GM19395 (cell line): ENCODE data around the gene IPPK.
"Not testable (repeated sequence)": the region's sequence is repeated elsewhere in the genome, so short reads cannot be mapped to it uniquely, and the experiment has no call there.

ENCODE experiments used
- ATAC-seq: cut with Tn5 transposase; IDR thresholded peaks from one replicate; pipeline ENCODE4 v1.9.1; 2021; ENCODE audit warnings: mild to moderate bottlenecking, moderate library complexity; ENCODE audit not compliant: unreplicated experiment

IPPK gene

DNA sequence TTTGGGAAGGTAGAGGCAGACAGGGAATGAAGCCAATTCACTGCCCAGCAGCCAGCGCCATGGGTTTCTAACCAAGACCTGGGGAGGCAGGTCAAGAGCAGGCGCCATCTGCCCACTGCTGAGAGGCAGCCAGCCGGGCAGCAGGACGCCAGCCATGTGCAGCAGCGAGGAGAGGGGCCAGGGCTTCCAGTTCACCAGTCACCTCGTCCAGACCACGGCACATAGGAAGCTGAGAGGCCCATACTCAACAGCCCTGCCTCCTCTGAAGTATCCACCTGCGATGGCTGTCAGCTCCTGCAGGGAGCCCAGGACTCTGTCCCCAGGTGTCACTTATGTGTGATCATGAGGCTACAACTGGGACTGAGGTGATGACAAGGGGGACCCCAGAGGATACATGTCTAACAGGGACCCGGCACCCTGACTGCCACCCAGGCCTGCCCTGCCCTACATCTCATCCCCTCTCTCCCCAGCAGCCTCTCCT, 30.1 kb downstream of the IPPK start:
- no peak for ATAC-seq

DNA sequence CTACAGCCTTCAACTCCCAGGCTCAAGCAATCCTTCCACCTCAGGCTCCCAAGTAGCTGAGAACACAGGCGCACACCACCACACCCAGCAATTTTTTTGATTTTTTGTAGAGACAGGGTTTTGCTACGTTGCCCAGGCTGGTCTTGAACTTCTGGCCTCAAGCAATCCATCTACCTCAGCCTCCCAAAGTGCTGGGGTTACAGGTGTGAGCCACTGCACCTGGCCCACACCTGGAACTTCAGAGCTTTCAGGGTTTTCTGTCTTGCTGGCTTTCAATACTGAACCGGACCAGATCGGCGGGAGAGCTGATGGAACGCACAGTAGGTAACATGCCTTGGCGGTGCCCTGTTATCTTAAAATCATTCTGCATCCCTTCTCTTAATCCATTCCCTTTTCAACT, 30.8 kb downstream of the IPPK start:
- ATAC-seq, result no peak

DNA sequence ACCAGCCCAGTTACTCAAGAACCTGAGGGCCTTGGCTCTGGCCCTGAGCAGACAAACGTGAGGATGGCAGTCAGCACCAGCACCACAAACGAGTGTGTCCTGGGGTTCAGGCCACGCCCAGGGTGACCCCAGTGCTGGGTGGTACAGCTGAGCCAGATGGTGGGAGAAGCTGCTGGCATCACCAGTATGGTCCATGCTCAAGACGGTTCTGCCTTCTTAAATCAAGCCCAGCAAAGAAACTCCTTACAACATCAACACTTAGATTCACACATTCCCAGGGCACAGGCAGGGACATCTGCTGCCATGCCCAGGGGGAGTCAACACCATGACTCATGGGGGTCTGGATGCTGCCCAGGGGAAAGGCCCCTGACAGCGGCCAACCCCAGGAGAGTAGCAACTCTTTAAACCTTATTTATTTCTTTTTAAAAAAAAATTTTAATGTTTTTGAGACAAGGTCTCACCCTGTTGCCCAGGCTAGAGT, 31.3 kb downstream of the IPPK start:
- no peak for ATAC-seq

DNA sequence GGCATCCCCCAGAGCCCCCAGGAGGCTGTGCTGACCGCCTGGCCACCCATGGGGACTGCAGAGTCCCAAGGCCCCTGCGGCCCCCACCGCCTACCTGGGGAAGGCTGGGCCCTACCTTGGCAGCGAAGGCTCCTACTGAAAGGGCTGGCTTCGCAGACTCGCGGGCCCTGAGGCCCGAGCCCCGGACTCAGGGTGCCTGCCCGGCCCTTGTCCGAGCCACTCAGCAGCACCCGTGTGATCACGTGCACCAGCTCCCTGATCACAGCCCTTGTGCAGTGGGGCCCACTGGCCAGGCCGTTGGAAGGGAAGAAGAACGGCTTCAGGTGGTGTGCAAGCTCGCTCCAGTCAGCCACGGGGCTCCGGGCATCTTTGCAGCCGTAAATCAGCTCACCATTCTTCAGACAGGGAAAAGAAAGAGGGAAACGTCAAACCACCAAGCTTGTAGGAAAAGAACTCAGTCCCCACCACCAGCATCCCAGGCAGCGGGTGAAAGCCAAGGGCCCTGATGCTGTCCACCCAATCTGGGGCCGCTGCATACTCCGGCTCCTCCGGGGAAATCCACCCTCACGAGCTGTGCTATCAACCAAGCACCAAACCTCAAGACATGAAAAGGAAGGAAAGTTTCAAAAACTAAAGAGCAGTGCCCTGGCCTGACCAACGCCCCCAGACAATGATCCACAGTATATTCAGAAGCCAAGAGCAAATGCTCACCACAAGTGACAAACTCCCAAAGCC, 31.9 kb downstream of the IPPK start:
- ATAC-seq, result no peak

DNA sequence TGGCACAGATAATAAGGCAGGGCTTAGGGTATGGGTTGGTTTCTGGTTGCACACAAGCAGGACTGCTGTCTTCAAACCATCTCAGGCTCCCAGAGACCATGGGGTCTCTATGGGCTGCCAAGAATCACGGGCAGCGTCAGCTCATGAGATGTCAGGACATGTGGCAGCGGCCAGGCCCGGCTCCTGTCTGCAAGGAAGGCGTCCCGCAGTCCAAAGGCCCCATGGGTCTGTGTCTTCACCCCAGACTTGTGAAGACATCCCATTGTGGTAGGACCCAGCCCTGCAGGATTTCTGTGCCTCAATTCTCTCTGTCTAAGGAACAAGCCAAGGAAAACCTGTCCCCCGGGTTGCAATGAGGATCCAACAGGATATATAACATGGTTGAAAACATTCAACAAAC, 32.6 kb downstream of the IPPK start:
- no peak for ATAC-seq

DNA sequence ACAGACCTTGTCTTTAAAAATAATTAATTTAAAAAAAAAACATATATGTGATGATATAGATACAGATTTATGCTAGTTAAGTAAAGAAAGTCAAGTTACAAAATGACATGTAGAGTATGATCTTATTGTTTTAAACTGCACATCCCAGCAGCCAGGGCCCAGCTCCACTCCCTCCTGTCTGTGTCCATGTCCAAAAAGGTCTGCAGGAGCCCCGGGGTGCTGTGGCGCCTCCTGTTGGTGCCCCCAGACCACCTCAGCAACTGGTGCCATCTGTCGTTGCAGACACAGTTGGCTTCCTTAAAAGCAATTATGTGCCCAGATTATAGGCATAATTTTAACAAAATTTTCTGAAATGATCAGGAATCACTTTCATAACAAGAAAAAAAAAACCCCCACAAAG, 33.3 kb downstream of the IPPK start:
- ATAC-seq, result no peak

DNA sequence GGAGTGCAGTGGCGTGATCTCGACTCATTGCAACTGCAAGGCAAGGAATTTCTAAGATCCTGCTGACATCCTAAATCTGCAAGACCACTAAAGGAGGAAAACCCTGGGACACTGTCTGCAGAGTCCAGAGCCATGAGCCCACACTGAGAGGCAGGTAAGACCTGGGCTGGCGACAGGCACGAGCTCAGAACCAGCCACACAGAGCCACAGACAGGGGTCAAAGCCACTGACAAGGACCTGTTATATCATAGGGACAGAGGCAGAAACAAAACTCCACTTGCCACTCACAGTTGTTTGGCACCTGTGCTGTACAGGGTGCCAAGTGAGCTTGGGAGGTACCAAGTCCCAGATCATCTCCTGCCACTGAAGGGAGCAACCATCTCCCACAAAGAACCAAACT, 34.2 kb downstream of the IPPK start:
- ATAC-seq, result no peak

DNA sequence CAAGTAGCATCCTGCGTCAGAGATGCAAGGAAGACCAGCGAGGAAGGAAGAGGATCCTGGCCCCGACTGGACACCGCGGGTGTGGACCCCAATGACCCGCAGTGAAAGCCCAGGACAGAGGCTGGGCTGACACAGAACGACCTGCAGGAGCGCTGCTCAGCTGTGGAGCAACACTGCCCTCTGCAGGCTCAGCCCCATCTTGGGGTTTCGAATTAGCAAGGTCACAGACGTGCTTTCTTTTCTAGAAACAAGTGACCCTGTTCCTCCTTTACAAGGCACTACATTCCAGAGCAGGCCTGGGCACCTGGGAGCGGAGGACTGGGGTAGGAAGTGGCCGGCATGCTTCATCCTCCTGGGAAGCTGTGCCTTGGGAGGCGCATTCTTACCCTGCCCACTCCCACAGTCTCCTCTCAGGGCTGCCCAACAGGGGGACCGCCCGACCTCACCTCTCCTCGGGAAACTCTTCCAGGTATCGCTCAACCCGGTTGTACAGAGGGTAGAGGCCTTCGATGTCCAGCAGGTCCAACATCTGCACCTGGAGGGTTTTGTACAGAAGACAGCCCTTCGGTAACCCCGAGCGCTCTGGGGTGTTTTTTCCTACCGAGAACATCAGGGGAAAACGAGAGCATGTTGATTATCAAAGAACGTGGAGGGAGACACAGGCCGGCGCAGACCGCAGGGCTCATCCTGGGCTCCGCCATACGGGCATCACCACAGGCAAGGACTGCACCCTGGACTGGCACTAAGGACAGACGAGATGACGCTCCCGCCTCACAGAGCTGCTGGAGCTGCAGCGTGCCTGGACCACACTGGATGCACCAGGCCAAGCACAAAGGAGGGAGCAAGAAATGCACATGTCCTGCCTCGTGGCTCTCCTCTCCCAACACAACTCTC, 35.0 kb downstream of the IPPK start:
- no peak for ATAC-seq

DNA sequence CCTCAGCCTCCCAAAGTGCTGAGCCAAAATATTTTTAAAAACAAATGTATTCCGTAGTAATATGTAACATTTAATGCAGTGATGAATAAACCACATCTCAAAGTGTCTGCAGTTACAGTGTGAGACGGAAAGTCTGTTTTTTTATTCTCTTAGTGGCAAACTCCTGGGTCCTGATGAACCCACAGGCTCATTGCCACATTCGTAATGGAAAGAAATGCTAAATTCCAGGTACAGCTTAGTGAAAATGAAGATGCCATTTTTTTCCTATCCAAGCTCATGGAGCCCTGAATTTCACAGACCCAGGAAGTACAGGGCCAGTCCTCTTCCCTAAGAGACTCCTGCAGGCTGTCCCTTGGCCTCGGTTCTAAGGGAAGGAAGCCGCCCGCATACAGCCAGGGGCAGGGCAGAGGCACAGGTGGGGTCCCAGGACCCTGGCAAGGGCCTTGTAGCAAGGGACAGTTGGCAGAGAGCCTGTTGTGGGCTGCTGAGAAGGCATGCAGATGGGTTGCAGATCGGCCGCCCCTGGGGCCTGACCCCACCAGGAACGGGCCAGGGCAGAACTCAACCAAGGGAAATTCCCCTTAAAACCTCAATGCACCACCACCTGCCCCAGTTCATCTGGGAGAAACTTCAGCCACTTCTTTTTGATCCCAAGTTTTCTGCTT, 36.2 kb downstream of the IPPK start:
- ATAC-seq, result no peak

DNA sequence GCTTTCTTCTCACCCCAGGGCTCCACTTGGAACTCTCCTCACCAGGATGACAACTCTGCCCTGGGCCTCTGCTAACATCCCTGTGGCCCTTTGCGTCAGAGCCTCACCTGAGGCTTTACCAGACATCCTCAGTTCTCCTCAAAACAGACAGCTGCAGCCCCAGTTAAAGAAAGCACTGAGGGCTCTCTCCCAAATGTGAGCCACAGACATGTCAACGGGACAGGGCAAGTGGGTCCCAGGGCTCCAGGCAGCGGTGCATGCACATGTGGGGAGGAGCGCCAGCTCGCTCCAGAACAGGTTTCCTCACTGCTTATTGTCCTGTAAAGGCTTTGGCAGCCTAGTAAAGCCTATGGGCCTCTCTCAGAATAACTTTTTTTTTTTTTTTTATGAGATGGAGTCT, 37.3 kb downstream of the IPPK start:
- no peak for ATAC-seq

DNA sequence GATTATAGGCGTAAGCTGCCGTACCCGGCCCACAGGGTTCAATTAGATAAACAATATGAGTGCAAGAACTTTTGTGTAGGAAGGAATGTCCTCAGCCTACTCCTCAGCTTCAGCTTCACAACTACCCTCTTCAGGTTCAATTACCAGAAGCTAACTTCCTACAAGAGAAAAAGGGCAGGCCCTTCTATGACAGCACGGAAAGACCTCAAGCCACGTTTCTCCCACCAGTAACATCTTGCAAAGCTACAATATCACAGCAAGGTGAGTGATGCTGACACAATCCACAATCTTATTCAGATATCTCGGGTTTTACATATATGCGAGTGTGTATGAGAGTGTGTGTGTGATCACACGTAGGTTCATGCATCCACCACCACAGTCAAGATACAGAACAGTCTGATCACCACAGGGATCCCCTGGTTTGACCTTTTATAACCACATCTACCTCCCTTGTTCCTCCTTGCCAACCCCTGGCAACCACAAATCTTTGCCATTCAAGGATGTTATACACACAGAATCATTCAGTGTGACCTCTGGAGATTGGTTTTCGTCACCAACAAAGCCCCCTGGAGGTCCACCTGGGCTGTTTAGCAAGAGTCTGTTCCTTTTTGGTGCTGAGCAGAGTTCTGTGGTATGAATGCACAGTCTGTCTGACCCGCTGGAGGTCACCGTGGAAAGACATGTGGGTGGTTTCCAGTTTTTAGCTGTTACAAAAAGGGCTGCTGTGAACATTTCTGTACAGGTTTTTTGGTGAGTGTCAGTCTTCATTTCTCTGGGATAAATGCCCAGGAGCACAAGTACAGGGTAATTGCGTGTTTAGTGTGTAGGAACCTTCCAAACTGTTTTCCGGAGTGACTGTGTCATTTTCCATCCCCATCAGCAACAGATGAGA, 38.2 kb downstream of the IPPK start:
- no peak for ATAC-seq

DNA sequence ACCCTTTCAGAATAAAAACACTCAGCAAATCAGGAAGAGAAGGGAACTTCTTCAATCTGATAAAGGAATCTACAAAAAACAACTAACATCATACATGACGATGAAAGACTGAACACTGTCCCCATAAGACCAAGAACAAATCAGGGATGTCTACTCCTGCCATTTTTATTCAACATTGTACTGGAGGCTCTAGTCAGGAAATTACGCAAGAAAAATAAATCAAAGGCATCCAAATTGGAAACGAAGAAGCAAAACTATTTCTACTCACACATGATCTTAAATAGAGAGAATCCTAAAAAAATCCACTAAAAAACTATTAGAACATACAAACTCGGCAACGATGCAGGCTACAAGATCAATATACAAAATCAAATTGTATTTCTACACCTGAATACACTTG, 42.3 kb downstream of the IPPK start:
- no peak for ATAC-seq

DNA sequence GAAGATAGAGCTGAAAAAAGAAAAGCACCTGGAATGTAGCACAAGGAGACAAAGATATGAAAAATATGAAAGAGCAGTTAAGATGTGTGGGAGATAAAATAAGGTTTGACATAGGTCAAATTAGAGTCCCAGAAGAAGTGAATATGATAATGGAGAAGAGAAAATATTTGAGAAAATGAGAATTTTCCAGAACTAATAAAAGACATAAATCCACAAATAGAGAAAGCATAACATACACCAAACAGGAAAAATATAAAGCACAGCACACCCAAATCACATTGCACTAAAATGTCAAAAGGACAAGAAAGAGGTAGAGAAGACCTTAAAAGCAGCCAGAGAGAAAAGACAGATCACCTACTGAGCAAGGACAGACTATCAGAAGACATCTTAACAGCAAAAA, 43.4 kb downstream of the IPPK start:
- ATAC-seq, result no peak

DNA sequence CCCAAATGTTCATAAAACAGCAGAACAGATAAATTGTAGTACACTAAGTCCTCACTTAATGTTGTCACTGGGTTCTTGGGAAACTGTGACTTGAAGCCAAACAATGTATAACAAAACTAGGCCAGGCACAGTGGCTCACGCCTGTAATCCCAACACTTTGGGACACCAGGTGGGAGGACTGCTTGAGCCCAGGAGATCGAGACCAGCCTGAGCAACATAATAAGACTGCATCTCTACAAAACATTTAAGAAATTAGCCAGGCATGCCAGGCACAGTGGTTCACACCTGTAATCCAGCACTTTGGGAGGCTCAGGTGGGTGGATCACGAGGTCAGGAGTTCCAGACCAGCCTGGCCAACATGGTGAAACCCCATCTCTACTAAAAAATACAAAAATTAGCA, 46.0 kb downstream of the IPPK start:
- not testable (repeated sequence) for ATAC-seq

DNA sequence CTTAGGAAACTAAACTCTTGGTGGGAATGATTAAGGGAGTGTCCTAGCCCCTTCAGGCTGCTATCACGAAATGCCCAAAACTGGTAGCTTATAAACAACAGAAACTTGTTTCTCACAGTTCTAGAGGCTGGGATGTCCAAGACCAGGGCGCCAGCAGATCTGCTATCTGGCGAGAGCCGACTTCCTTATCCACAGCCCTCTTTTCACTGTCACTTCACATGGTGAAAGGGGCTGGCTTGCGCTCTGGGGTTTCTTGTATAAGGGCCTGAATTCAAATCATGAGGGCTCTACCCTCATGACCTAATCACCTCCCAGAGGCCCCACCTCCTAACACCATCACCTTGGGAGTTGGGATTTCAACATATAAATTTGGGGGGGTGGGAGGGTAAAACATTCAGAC, 49.1 kb downstream of the IPPK start:
- no peak for ATAC-seq

DNA sequence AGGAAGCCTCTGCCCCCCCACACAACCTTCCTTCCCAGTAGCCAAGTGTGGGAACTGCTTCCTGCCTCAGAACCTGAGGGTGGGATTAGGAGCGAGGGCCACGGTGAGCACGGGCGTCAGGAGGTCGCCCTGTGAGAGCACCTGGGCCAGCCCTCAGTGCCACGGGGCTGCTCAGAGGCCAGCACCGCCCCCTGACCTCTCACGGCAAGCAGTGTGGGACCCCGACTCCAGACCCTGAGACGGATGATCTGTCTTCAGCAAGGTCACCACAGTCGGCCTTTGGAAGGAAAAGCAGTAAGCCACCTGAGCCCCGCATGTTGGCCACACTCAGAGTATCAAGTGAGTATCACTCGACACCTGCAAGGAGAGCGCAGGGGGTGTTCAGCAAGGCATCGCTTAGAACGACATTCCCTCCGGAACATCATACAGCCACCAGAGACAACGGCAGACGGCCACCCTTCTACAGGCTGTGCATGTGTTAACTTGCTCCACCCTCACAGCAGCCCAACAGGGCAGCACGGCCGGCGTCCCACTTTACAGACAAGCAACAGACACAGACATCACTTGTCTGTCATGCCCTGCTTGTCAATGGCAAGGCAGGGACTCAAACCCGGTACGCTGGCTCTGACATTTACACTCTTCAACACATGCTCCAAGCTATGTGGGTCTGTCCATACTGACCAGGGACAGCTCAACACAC, 50.2 kb downstream of the IPPK start:
- no peak for ATAC-seq

DNA sequence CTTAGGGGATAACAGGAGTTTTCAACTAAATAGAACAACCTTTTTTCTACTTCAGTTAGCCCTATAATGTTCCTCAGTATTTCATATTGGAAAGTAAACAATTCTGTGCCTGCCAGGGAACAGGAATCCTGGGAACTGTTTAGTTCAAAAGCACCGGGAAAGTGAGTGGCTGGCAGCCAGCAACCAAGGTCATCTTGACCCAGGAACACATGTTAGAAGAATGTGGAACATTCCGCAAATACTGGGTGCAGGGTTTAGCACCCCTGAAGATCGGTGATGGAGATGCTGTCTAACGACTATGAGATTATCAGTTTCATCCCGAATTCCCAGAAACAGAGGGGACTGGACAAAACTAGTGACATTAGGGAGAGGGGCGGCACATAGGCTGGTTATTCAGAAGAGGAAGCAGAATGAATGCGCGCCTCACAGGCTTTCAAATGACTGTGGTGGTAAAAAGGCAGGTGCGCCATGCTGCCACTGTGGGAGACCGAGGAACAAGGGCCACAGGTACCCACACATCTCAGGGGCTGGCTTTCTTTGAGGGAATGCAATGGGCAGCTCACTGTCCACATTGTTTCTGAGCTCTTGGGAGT, 51.2 kb downstream of the IPPK start:
- no peak for ATAC-seq

DNA sequence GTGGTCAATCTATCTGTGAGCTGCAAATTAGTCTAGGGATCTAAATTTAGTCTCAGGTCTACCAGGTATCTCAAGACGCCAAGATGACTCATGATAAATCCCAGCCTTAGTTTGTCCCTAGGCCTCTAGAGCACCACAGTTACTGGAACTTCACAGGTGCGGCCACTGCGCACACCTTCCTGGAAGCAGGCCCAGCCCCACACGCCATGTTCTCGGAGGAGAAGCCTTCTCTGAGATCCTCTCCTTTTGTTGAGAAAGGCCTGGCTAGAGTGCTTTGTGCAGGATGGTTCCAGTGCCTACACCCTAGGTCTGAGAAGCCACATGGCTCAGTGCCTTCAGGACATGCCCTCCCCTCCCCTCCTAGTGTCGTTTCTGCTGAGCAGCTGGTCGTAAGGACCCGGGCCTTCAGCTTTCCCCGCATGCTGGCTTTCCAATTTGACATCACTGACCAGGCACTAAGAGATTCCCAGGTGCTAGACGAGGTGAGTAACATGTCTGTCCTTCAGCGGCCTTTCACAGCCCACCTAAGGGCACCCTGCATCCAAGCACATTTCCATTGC, 51.9 kb downstream of the IPPK start:
- no peak for ATAC-seq

DNA sequence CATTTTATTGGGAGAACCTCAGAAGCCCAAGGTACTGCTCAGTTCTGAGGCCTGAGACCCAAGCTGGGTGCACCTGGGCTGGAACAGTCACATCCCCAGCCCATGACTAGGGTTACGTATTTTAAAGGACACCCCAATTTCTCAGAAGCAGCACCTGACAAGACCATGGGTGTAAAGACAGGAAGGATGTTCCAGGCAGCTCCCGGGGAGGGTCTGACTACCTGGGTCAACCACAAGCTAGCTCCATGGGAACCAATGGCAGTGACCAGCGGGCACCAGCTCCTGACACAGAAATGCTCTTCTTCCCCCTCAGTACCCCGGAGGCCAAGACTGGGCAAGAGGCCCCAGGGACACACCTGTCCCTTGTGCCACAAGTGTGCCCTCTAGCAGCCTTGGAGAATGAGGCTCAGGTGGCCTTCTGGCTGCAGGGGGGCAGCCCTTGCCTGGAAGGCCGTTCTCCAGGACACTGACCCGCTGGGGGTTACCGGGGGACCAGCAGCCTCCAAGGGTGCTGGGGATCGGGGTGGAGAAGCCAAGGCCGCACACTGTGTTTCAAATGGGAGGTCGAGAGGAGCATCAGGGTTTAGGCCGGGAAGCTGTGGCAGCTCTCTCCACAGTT, 52.6 kb downstream of the IPPK start:
- no peak for ATAC-seq
